HG03442 (cell line): Measurements from ENCODE around the gene PAFAH1B1.
A peak's percentile ranks its signal among the peaks of the same experiment; 100 is the strongest.
"Not testable (repeated sequence)": the region's sequence is repeated elsewhere in the genome, so short reads cannot be mapped to it uniquely, and the experiment has no call there.

Source experiments
- ATAC-seq: cut with Tn5 transposase; IDR thresholded peaks from one replicate; pipeline ENCODE4 v1.9.1; 2021; ENCODE audit warnings: mild to moderate bottlenecking, moderate library complexity; ENCODE audit not compliant: unreplicated experiment

Gene PAFAH1B1

GRCh38 chr17:2593821-2594721, 617 bp downstream of the PAFAH1B1 start:
- peak; percentile 38 for ATAC-seq

GRCh38 chr17:2594722-2595599, 1.5 kb downstream of the PAFAH1B1 start:
- ATAC-seq: no peak

GRCh38 chr17:2595716-2596115, 2.3 kb downstream of the PAFAH1B1 start:
- ATAC-seq: no peak

GRCh38 chr17:2598166-2598565, 4.7 kb downstream of the PAFAH1B1 start:
- ATAC-seq: no peak

- ATAC-seq: no peak
Observed at GRCh38 chr17:2602597-2603017, 9.2 kb downstream of the PAFAH1B1 start.

- no peak for ATAC-seq
Observed at GRCh38 chr17:2608350-2608913, 15.0 kb downstream of the PAFAH1B1 start.

- no peak for ATAC-seq
Observed at GRCh38 chr17:2609091-2609490, 15.6 kb downstream of the PAFAH1B1 start.

- ATAC-seq: no peak
Observed at GRCh38 chr17:2610195-2611175, 17.0 kb downstream of the PAFAH1B1 start.

GRCh38 chr17:2611627-2612026, 18.2 kb downstream of the PAFAH1B1 start:
- ATAC-seq: no peak

GRCh38 chr17:2612630-2613029, 19.2 kb downstream of the PAFAH1B1 start:
- ATAC-seq: no peak

- ATAC-seq: no peak
Observed at GRCh38 chr17:2613089-2613808, 19.8 kb downstream of the PAFAH1B1 start.

- ATAC-seq: no peak
Observed at GRCh38 chr17:2615882-2616281, 22.4 kb downstream of the PAFAH1B1 start.

GRCh38 chr17:2621241-2621640, 27.8 kb downstream of the PAFAH1B1 start:
- no peak for ATAC-seq

GRCh38 chr17:2621951-2622405, 28.5 kb downstream of the PAFAH1B1 start:
- not testable (repeated sequence) for ATAC-seq

GRCh38 chr17:2622721-2623301, 29.4 kb downstream of the PAFAH1B1 start:
- not testable (repeated sequence) for ATAC-seq

- no peak for ATAC-seq
Observed at GRCh38 chr17:2624292-2624731, 30.9 kb downstream of the PAFAH1B1 start.

GRCh38 chr17:2626626-2627219, 33.3 kb downstream of the PAFAH1B1 start:
- not testable (repeated sequence) for ATAC-seq

GRCh38 chr17:2628922-2629321, 35.5 kb downstream of the PAFAH1B1 start:
- ATAC-seq: not testable (repeated sequence)
